Neural progenitor cell (in vitro differentiated cells): ENCODE measurements around the gene KRTCAP2.

ENCODE experiments used
- CTCF ChIP-seq: fragments of 200-600 bp; sonication (generic); IDR thresholded peaks from 2 replicates; pipeline ENCODE4 v1.5.1; 2017; ENCODE audit warnings: antibody characterized with exemption, mild to moderate bottlenecking
- EZH2 ChIP-seq: fragments of 200-600 bp; sonication (generic); IDR thresholded peaks from 2 replicates; pipeline ENCODE4 v1.6.1; 2017; ENCODE audit warnings: antibody characterized with exemption, mild to moderate bottlenecking, moderate library complexity
- EZH2phosphoT487 ChIP-seq: fragments of 200-600 bp; sonication (generic); IDR thresholded peaks from 2 replicates; pipeline ENCODE4 v1.6.1; 2017; ENCODE audit warnings: antibody characterized with exemption

GRCh38 chr1:155127967-155128754, 44.9 kb downstream of the KRTCAP2 start:
- no peak for TF ChIP-seq CTCF
- no peak for TF ChIP-seq EZH2
- TF ChIP-seq EZH2phosphoT487: no peak
